Measurements from ENCODE around the gene TBL1X. TPM values are rescaled to one million over a fixed set of nuclear protein-coding genes. Genes with fewer than 3 reads are reported as not detected.

Gene TBL1X
- total RNA-seq, 1 experiment from 2014 or later, result 31.9 TPM

DNA sequence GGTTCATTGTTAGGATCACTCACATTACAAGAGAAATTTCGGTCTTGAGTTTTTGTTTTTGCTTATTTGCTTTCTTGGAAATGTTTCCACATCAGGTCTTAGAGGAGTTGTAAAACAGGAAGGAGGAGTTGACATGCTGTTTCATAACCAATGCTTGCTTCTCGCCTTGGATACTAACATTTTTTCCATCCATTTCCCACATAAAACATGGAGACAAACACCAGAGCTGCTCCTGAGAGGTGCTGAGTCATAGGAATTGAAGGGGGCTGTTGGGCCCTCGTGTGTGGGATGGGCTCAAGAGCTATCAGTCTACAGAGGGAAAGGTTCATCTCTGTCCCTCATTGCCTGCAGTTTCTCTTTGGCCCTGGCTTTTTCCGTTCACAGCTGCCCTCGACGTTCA lies 29.9 kb downstream of the TBL1X start:
- CTCF ChIA-PET, result no interaction called here
- Histone ChIP-seq H4K20me1 (ENCODE audit: low read length) (peaks cover 22% of the 10 kb centered on the region), H3K4me1 (ENCODE audit: insufficient read depth, low read length) (no peaks in the 10 kb centered on the region), H3F3A (ENCODE audit: low read length, unreplicated experiment) (no peaks in the 10 kb centered on the region), H3K36me3 (ENCODE audit: low read depth, low read length) (peaks cover 6% of the 10 kb centered on the region), H3K4me2 (ENCODE audit: low read length) (no peak overlapping the region), H3K27ac (ENCODE audit: low read length) (no peak overlapping the region), H3K9me3 (ENCODE audit: low read length) (no peaks in the 10 kb centered on the region), H3K4me3 (ENCODE audit: low read length) (no peak overlapping the region), H3K79me2 (ENCODE audit: low read length) (peaks cover 90% of the 10 kb centered on the region), H3K9ac (ENCODE audit: low read length) (no peak overlapping the region), H3K27me3 (ENCODE audit: low read length) (no peaks in the 10 kb centered on the region), H3K9me2 (replicated peaks; ENCODE audit: low read length) (no peaks in the 10 kb centered on the region), H2AFZ (ENCODE audit: low read length) (no peak overlapping the region)
- TF ChIP-seq EZH2phosphoT487 (IDR thresholded peaks at IDR 0.05; ENCODE audit: borderline replicate concordance, low read length) (no peak), EZH2 (IDR thresholded peaks at IDR 0.05; ENCODE audit: low read length, unreplicated experiment) (no peak)
- TF ChIP-seq, protein P1, sequence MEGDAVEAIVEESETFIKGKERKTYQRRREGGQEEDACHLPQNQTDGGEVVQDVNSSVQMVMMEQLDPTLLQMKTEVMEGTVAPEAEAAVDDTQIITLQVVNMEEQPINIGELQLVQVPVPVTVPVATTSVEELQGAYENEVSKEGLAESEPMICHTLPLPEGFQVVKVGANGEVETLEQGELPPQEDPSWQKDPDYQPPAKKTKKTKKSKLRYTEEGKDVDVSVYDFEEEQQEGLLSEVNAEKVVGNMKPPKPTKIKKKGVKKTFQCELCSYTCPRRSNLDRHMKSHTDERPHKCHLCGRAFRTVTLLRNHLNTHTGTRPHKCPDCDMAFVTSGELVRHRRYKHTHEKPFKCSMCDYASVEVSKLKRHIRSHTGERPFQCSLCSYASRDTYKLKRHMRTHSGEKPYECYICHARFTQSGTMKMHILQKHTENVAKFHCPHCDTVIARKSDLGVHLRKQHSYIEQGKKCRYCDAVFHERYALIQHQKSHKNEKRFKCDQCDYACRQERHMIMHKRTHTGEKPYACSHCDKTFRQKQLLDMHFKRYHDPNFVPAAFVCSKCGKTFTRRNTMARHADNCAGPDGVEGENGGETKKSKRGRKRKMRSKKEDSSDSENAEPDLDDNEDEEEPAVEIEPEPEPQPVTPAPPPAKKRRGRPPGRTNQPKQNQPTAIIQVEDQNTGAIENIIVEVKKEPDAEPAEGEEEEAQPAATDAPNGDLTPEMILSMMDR (conservative IDR thresholded peaks at IDR 0.05; ENCODE audit: low read depth, low read length), result no peak
- intact Hi-C loops (cut with micrococcal nuclease), result no loop called here
- DNase-seq (no peak), ATAC-seq (no peak)
- POLR2A ChIA-PET (ENCODE audit: unreplicated experiment), result no interaction called here
- BruUV-seq (replicated peaks), result no TSS peak

DNA sequence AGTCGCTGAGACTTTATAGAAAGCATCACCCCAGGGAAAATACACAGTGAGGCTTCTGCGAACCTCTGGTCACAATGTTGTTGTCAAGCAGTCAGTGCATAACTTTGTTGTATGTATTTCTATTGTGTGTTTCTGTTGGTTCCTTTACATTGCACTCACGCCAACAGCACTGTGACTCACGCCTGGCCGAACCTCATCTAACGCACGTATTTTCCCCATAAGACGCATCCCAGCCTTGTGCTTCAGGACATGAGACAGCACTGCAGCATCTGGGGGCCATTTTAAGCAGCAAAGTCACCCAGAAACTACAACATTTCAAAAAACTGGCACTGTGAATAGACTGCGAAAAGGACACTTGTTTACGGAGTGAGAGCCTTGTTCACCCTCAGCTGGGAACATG lies 30.6 kb downstream of the TBL1X start:
- ATAC-seq (no peak), DNase-seq (no peak)
- CTCF ChIA-PET, result no interaction called here
- H3K4me3 ChIP-seq (ENCODE audit: low read length), result no peak overlapping the region
- H3K4me2 ChIP-seq (ENCODE audit: low read length), result no peak overlapping the region
- H3K9me2 ChIP-seq (replicated peaks; ENCODE audit: low read length), result no peaks in the 10 kb centered on the region
- BruUV-seq (replicated peaks), result no TSS peak
- no peaks in the 10 kb centered on the region for H3K9me3 ChIP-seq (ENCODE audit: low read length)
- intact Hi-C loops (cut with micrococcal nuclease), result no loop called here
- H3K27ac ChIP-seq (ENCODE audit: low read length), result no peak overlapping the region
- no peak overlapping the region for H3K9ac ChIP-seq (ENCODE audit: low read length)
- POLR2A ChIA-PET (ENCODE audit: unreplicated experiment), result no interaction called here
- H3K4me1 ChIP-seq (ENCODE audit: insufficient read depth, low read length), result no peaks in the 10 kb centered on the region
- TF ChIP-seq EZH2 (IDR thresholded peaks at IDR 0.05; ENCODE audit: low read length, unreplicated experiment) (no peak), EZH2phosphoT487 (IDR thresholded peaks at IDR 0.05; ENCODE audit: borderline replicate concordance, low read length) (no peak)
- TF ChIP-seq, protein P1 (conservative IDR thresholded peaks at IDR 0.05; ENCODE audit: low read depth, low read length), result no peak
- H3K79me2 ChIP-seq (ENCODE audit: low read length), result peaks cover 84% of the 10 kb centered on the region
- no peak overlapping the region for H2AFZ ChIP-seq (ENCODE audit: low read length)
- no peaks in the 10 kb centered on the region for H3F3A ChIP-seq (ENCODE audit: low read length, unreplicated experiment)
- peaks cover 6% of the 10 kb centered on the region for H3K36me3 ChIP-seq (ENCODE audit: low read depth, low read length)
- H3K27me3 ChIP-seq (ENCODE audit: low read length), result no peaks in the 10 kb centered on the region
- H4K20me1 ChIP-seq (ENCODE audit: low read length), result peaks cover 22% of the 10 kb centered on the region

DNA sequence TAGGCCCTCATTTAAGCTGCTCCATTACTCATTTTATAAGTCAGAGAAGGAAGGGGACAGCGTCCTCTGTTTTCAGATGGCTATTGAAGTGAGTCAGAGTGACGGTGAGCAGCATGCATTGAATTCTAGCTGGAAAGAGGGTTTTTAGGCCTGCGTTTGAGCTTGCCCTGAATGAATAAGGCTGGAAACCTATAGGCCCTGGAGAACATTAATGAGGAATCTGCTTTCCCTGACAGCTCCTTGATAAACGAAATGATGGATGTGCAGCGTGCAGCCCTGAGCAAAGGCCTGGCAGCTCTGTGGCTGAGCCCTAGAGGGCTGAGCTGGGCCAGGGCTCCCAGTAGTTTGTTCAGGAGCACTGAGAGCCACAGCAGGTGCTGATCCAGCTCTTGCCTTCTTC lies 33.4 kb downstream of the TBL1X start:
- ATAC-seq (no peak), DNase-seq (no peak)
- Histone ChIP-seq H3K9me3 (ENCODE audit: low read length) (no peaks in the 10 kb centered on the region), H3K27ac (ENCODE audit: low read length) (no peak overlapping the region), H3F3A (ENCODE audit: low read length, unreplicated experiment) (no peaks in the 10 kb centered on the region), H3K9ac (ENCODE audit: low read length) (no peak overlapping the region), H3K36me3 (ENCODE audit: low read depth, low read length) (peaks cover 25% of the 10 kb centered on the region), H3K9me2 (replicated peaks; ENCODE audit: low read length) (no peaks in the 10 kb centered on the region), H3K4me2 (ENCODE audit: low read length) (no peak overlapping the region), H3K4me3 (ENCODE audit: low read length) (no peak overlapping the region), H2AFZ (ENCODE audit: low read length) (no peak overlapping the region), H3K4me1 (ENCODE audit: insufficient read depth, low read length) (no peaks in the 10 kb centered on the region), H3K79me2 (ENCODE audit: low read length) (peaks cover 63% of the 10 kb centered on the region), H3K27me3 (ENCODE audit: low read length) (no peaks in the 10 kb centered on the region), H4K20me1 (ENCODE audit: low read length) (0 out of 2 replicates have a peak, but pooled peaks cover 13% of the 10 kb centered on the region)
- no peak for TF ChIP-seq EZH2 (IDR thresholded peaks at IDR 0.05; ENCODE audit: low read length, unreplicated experiment)
- TF ChIP-seq, protein P1 (conservative IDR thresholded peaks at IDR 0.05; ENCODE audit: low read depth, low read length), result no peak
- TF ChIP-seq EZH2phosphoT487 (IDR thresholded peaks at IDR 0.05; ENCODE audit: borderline replicate concordance, low read length), result no peak
- no TSS peak for BruUV-seq (replicated peaks)
- ChIA-PET CTCF (no interaction called here), POLR2A (ENCODE audit: unreplicated experiment) (no interaction called here)
- intact Hi-C loops (cut with micrococcal nuclease), result no loop called here
